ENCODE data around the gene YPEL1. TPM values are rescaled to one million over a fixed set of nuclear protein-coding genes. Genes with fewer than 3 reads are reported as not detected.

Gene YPEL1
- total RNA-seq, 1 experiment from 2014 or later: 3.1 TPM

DNA sequence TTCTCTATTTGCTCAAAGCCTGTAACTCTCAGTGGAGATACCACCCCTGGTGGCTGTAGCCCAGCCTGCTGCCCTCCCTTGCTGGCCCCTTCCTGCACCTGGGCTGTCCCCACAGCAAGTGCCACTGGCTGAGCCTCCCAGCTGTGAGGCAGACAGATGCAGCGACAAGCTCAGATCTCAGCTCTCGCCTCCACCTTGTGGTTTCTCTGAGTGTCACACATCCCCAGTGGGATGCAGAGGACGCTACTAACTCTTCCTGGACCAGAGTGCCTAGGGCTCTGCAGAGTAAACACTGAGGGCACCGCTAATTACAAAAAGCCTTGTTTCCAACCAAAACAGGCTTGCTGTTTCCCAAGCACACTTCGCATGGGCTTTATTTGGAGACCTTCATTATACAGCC lies 8.9 kb downstream of the YPEL1 start (continued):
- TF ChIP-seq, protein P1, sequence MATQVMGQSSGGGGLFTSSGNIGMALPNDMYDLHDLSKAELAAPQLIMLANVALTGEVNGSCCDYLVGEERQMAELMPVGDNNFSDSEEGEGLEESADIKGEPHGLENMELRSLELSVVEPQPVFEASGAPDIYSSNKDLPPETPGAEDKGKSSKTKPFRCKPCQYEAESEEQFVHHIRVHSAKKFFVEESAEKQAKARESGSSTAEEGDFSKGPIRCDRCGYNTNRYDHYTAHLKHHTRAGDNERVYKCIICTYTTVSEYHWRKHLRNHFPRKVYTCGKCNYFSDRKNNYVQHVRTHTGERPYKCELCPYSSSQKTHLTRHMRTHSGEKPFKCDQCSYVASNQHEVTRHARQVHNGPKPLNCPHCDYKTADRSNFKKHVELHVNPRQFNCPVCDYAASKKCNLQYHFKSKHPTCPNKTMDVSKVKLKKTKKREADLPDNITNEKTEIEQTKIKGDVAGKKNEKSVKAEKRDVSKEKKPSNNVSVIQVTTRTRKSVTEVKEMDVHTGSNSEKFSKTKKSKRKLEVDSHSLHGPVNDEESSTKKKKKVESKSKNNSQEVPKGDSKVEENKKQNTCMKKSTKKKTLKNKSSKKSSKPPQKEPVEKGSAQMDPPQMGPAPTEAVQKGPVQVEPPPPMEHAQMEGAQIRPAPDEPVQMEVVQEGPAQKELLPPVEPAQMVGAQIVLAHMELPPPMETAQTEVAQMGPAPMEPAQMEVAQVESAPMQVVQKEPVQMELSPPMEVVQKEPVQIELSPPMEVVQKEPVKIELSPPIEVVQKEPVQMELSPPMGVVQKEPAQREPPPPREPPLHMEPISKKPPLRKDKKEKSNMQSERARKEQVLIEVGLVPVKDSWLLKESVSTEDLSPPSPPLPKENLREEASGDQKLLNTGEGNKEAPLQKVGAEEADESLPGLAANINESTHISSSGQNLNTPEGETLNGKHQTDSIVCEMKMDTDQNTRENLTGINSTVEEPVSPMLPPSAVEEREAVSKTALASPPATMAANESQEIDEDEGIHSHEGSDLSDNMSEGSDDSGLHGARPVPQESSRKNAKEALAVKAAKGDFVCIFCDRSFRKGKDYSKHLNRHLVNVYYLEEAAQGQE (IDR thresholded peaks at IDR 0.05; ENCODE audit: low read depth): no peak
- no peak for TF ChIP-seq SIN3A (IDR thresholded peaks at IDR 0.05; ENCODE audit: low read depth)

GRCh38 chr22:21725956-21726649 lies 9.5 kb downstream of the YPEL1 start:
- no peak overlapping the region for H3K9ac ChIP-seq (ENCODE audit: low read length)
- no peaks in the 10 kb centered on the region for H3K36me3 ChIP-seq (ENCODE audit: control insufficient read depth in 1 of 2, insufficient read depth in 2 of 2, low read length in 2 of 2)
- no peaks in the 10 kb centered on the region for H4K20me1 ChIP-seq (ENCODE audit: insufficient read depth)
- ChIA-PET POLR2A (no interaction called here), RAD21 (ENCODE audit: low non-redundant PET in 1 of 2, low total read pairs in 2 of 2, uncharacterized antibody in 2 of 2, unreplicated experiment in 2 of 2) (no interaction called here), CTCF (interaction anchor here (1.0 kb wide), 2 partner anchors 9 to 212 kb away, joined by 5 to 6 read pairs; partner anchors contain the start of gene YPEL1)
- no TSS peak for BruUV-seq (replicated peaks)
- no peak for DNase-seq (ENCODE audit: low read depth, low spot score)
- no peak overlapping the region for H3K4me3 ChIP-seq (replicated peaks in 1 of 2; ENCODE audit: low read depth in 1 of 2, low read length in 2 of 2)
- H3K79me2 ChIP-seq (ENCODE audit: insufficient read depth, low read length): no peaks in the 10 kb centered on the region
- no peak overlapping the region for H3K27ac ChIP-seq (ENCODE audit: low read depth, low read length)
- H3K27me3 ChIP-seq (ENCODE audit: insufficient read depth, low read length): no peaks in the 10 kb centered on the region
- intact Hi-C loops (cut with micrococcal nuclease): loop anchor here (1.0 kb wide), 1 partner anchor 13 kb away; no protein-coding TSS in a partner anchor
- no peak for ATAC-seq
- no peaks in the 10 kb centered on the region for H3K9me2 ChIP-seq (ENCODE audit: insufficient read depth)
- peaks cover 0 to 6% of the 10 kb centered on the region in 2 experiments; a peak in 1 of 4 replicates for H3K4me1 ChIP-seq (ENCODE audit: control insufficient read depth in 1 of 2, insufficient read depth in 2 of 2, low read length in 2 of 2)
- H2AFZ ChIP-seq (ENCODE audit: low read depth, low read length, poor library complexity, severe bottlenecking): no peak overlapping the region
- H3K9me3 ChIP-seq (ENCODE audit: control insufficient read depth in 1 of 2, insufficient read depth in 1 of 2, low read depth in 1 of 2, low read length in 2 of 2): no peaks in the 10 kb centered on the region
- no peak overlapping the region for H3K4me2 ChIP-seq (ENCODE audit: low read length)
- TF ChIP-seq, protein P1 (IDR thresholded peaks at IDR 0.05; ENCODE audit: low read depth): no peak
- TF ChIP-seq SP1 (IDR thresholded peaks at IDR 0.05; ENCODE audit: low read depth) (no peak), SRF (IDR thresholded peaks at IDR 0.05; ENCODE audit: low read depth) (no peak), POLR2A (IDR thresholded peaks at IDR 0.05; ENCODE audit: borderline replicate concordance, extremely low read depth, insufficient read depth, insufficient read length) (no peak), MAX (IDR thresholded peaks at IDR 0.05) (no peak), SIN3A (IDR thresholded peaks at IDR 0.05; ENCODE audit: low read depth) (no peak), ELF1 (IDR thresholded peaks at IDR 0.05; ENCODE audit: borderline replicate concordance, low read depth) (no peak), ATF3 (IDR thresholded peaks at IDR 0.05) (no peak), YY1 (IDR thresholded peaks at IDR 0.05; ENCODE audit: extremely low read depth, insufficient replicate concordance, low read depth, low read length) (no peak), ZFX (IDR thresholded peaks at IDR 0.05) (no peak), TCF7L2 (IDR thresholded peaks at IDR 0.05; ENCODE audit: borderline replicate concordance, extremely low read depth, insufficient read depth, insufficient read length) (no peak), ZNF274 (IDR thresholded peaks at IDR 0.05; ENCODE audit: low read depth, low read length) (no peak), EZH2phosphoT487 (IDR thresholded peaks at IDR 0.05; ENCODE audit: borderline replicate concordance) (no peak), JUND (IDR thresholded peaks at IDR 0.05) (no peak)
